NCI-H128 (cell line): ENCODE data around the gene C2orf78.
"Not testable (repeated sequence)": the region's sequence is repeated elsewhere in the genome, so short reads cannot be mapped to it uniquely, and the experiment has no call there.

Experiments
- DNase-seq: peaks from one replicate; lab custom pipeline; 2025; ENCODE audit not compliant: unreplicated experiment; lab: John Stamatoyannopoulos, UW

Gene C2orf78

GRCh38 chr2:73779467-73780236 is 4.3 kb upstream of the C2orf78 start, which contains the start of gene DUSP11:
Gene DUSP11, minus strand, starts transcription at chr2:73780103. Its CDS starts 129 bp downstream, at chr2:73779974.
- DNase-seq: peak; percentile 96

GRCh38 chr2:73780237-73780582 is 3.8 kb upstream of the C2orf78 start:
- no peak for DNase-seq

GRCh38 chr2:73783402-73783801 is 581 bp upstream of the C2orf78 start:
- DNase-seq: not testable (repeated sequence)

- DNase-seq: no peak
These were observed 27.9 kb downstream of the C2orf78 start for GRCh38 chr2:73811878-73812277.

GRCh38 chr2:73812635-73813034 is 28.7 kb downstream of the C2orf78 start:
- DNase-seq: no peak

GRCh38 chr2:73818296-73818695 is 34.3 kb downstream of the C2orf78 start:
- DNase-seq: no peak

GRCh38 chr2:73821227-73821626 is 37.2 kb downstream of the C2orf78 start:
- DNase-seq: no peak

- no peak for DNase-seq
These were observed 37.7 kb downstream of the C2orf78 start for GRCh38 chr2:73821669-73822068.

GRCh38 chr2:73822276-73822675 is 38.3 kb downstream of the C2orf78 start:
- no peak for DNase-seq

GRCh38 chr2:73822991-73823390 is 39.0 kb downstream of the C2orf78 start:
- DNase-seq: no peak

- DNase-seq: no peak
These were observed 39.4 kb downstream of the C2orf78 start for GRCh38 chr2:73823416-73823815.

- DNase-seq: peak; percentile 16
These were observed 40.0 kb downstream of the C2orf78 start for GRCh38 chr2:73823916-73824523.

GRCh38 chr2:73825408-73825807 is 41.4 kb downstream of the C2orf78 start:
- DNase-seq: no peak

- DNase-seq: no peak
These were observed 43.0 kb downstream of the C2orf78 start for GRCh38 chr2:73827018-73827417.

GRCh38 chr2:73827660-73828388 is 43.8 kb downstream of the C2orf78 start:
- no peak for DNase-seq

- DNase-seq: no peak
These were observed 44.4 kb downstream of the C2orf78 start for GRCh38 chr2:73828389-73828817.

- peak; percentile 95 for DNase-seq
These were observed 45.0 kb downstream of the C2orf78 start, which contains the start of gene STAMBP for GRCh38 chr2:73828818-73829570. Gene STAMBP, plus strand, starts transcription at chr2:73828961. Its CDS starts 1,896 bp downstream, at chr2:73830857.

- DNase-seq: no peak
These were observed 47.0 kb downstream of the C2orf78 start for GRCh38 chr2:73830871-73831401.

GRCh38 chr2:73832930-73833329 is 48.9 kb downstream of the C2orf78 start:
- no peak for DNase-seq

- DNase-seq: no peak
These were observed 52.4 kb downstream of the C2orf78 start for GRCh38 chr2:73836141-73836943.
